Endodermal cell (in vitro differentiated cells): ENCODE measurements around the gene EFCAB8. TPM values are rescaled to one million over a fixed set of nuclear protein-coding genes. Genes with fewer than 3 reads are reported as not detected.

Experiments used
- DNase-seq: peaks from one replicate; pipeline ENCODE4 v3.0.0-alpha.2; 2017
- H3K27ac ChIP-seq: 2 replicates; pipeline ENCODE4 v1.5.1; 2013; ENCODE audit warnings: mild to moderate bottlenecking, low read depth, low read length, moderate library complexity
- H3K27me3 ChIP-seq: 2 replicates; pipeline ENCODE4 v1.6.1; 2013; ENCODE audit warnings: mild to moderate bottlenecking, low read length, moderate library complexity; ENCODE audit not compliant: insufficient read depth, control insufficient read depth, poor library complexity, severe bottlenecking
- H3K36me3 ChIP-seq: 2 replicates; pipeline ENCODE4 v1.7.0; 2013; ENCODE audit warnings: mild to moderate bottlenecking, low read length, moderate library complexity; ENCODE audit not compliant: control insufficient read depth, insufficient read depth
- H3K4me1 ChIP-seq: one replicate; pipeline ENCODE4 v1.7.0; 2013; ENCODE audit warnings: low read length; ENCODE audit not compliant: control insufficient read depth, insufficient read depth
- H3K4me3 ChIP-seq: 2 replicates; pipeline ENCODE4 v1.5.1; 2013; ENCODE audit warnings: mild to moderate bottlenecking, low read length, moderate library complexity
- H3K9ac ChIP-seq: 2 replicates; pipeline ENCODE4 v1.6.1; 2013; ENCODE audit warnings: mild to moderate bottlenecking, low read length, moderate library complexity; ENCODE audit not compliant: poor library complexity, severe bottlenecking; ENCODE audit errors: extremely low read depth
- H3K9me3 ChIP-seq: 2 replicates; pipeline ENCODE4 v1.6.1; 2013; ENCODE audit warnings: mild to moderate bottlenecking, low read length, moderate library complexity; ENCODE audit not compliant: control insufficient read depth
- H3K27ac Mint-ChIP-seq: 2 replicates; pipeline ENCODE4 v1.8.0; 2020; ENCODE audit warnings: mixed read lengths
- H3K27me3 Mint-ChIP-seq: 2 replicates; pipeline ENCODE4 v1.8.0; 2021; ENCODE audit warnings: mild to moderate bottlenecking, mixed read lengths; ENCODE audit not compliant: insufficient read depth
- H3K36me3 Mint-ChIP-seq: 2 replicates; pipeline ENCODE4 v1.8.0; 2020; ENCODE audit warnings: low read depth, mixed read lengths
- H3K4me1 Mint-ChIP-seq: 2 replicates; pipeline ENCODE4 v1.8.0; 2020; ENCODE audit warnings: mixed read lengths
- H3K4me3 Mint-ChIP-seq: 2 replicates; pipeline ENCODE4 v1.8.0; 2020; ENCODE audit warnings: mild to moderate bottlenecking, moderate library complexity, mixed read lengths
- H3K9me3 Mint-ChIP-seq: 2 replicates; pipeline ENCODE4 v1.8.0; 2020; ENCODE audit warnings: mild to moderate bottlenecking, mixed read lengths
- CTCF ChIP-seq: fragments of 200-600 bp; sonication (generic); conservative IDR thresholded peaks from 2 replicates; pipeline ENCODE4 v1.5.0; 2021; ENCODE audit warnings: antibody characterized with exemption, mild to moderate bottlenecking
- WGBS, 2 experiments: methylation state at CpG; one replicate each; pipeline versions ENCODE4 v1.1.5 to v1.1.7; 2013; ENCODE audit warnings: missing lambda C conversion rate in 2 of 2, mixed read lengths in 1 of 2; ENCODE audit not compliant: insufficient coverage in 1 of 2, insufficient read length in 1 of 2; 5-methylcytosine and 5-hydroxymethylcytosine counted together
- total RNA-seq, 2 donors: library from RNA; stranded (reverse); fragmentation: NEBNext Ultra II Directional in 1 of 2; extraction: Animal tissue kit (Norgen Biotek cat#: 25700) in 1 of 2; gene quantifications; 2 replicates in 1 of 2; 3 replicates in 1 of 2; pipeline ENCODE4 v1.2.1, GENCODE V29; 2021

EFCAB8 gene
- total RNA-seq, 2 donors from 2014 or later = 0.44 to 1.0 TPM

- H3K9me3 ChIP-seq = peaks cover 22% of the 10 kb centered on the region
These were observed 52.6 kb downstream of the EFCAB8 start for GRCh38 chr20:32911355-32911754.

GRCh38 chr20:32912688-32913087, 54.0 kb downstream of the EFCAB8 start:
- H3K4me3 Mint-ChIP-seq = no peak overlapping the region
- H3K27me3 ChIP-seq = no peaks in the 10 kb centered on the region
- peaks cover 3% of the 10 kb centered on the region for H3K4me1 ChIP-seq
- no peak overlapping the region for H3K4me3 ChIP-seq
- peaks cover 28% of the 10 kb centered on the region for H3K9me3 Mint-ChIP-seq
- TF ChIP-seq CTCF = no peak
- DNase-seq = no peak
- peaks cover 8% of the 10 kb centered on the region for H3K4me1 Mint-ChIP-seq
- no peaks in the 10 kb centered on the region for H3K36me3 ChIP-seq
- no peak overlapping the region for H3K27ac ChIP-seq
- H3K36me3 Mint-ChIP-seq = peaks cover 16% of the 10 kb centered on the region
- 93% methylated on average over 1 of the region's 1 CpG; no CpG with 5 or more reads in 1 of the 2 experiments for WGBS, 2 experiments
- H3K9me3 ChIP-seq = peaks cover 24% of the 10 kb centered on the region
- H3K27ac Mint-ChIP-seq = no peak overlapping the region
- no peak overlapping the region for H3K9ac ChIP-seq
- H3K27me3 Mint-ChIP-seq = no peaks in the 10 kb centered on the region

More at GRCh38 chr20:32911355-32911754, 52.6 kb downstream of the EFCAB8 start:
- no peaks in the 10 kb centered on the region for H3K27me3 ChIP-seq
- H3K4me1 ChIP-seq = peaks cover 3% of the 10 kb centered on the region
- no peak for DNase-seq
- Mint-ChIP-seq H3K27me3 (no peaks in the 10 kb centered on the region), H3K9me3 (peaks cover 24% of the 10 kb centered on the region), H3K27ac (no peak overlapping the region), H3K4me3 (no peak overlapping the region), H3K36me3 (peaks cover 13% of the 10 kb centered on the region), H3K4me1 (peaks cover 8% of the 10 kb centered on the region)
- H3K9ac ChIP-seq = no peak overlapping the region
- H3K36me3 ChIP-seq = no peaks in the 10 kb centered on the region
- TF ChIP-seq CTCF = no peak
- H3K27ac ChIP-seq = no peak overlapping the region
- WGBS, 2 experiments = 83 to 93% methylated on average over 13 of the region's 13 CpGs
- H3K4me3 ChIP-seq = no peak overlapping the region

DNA sequence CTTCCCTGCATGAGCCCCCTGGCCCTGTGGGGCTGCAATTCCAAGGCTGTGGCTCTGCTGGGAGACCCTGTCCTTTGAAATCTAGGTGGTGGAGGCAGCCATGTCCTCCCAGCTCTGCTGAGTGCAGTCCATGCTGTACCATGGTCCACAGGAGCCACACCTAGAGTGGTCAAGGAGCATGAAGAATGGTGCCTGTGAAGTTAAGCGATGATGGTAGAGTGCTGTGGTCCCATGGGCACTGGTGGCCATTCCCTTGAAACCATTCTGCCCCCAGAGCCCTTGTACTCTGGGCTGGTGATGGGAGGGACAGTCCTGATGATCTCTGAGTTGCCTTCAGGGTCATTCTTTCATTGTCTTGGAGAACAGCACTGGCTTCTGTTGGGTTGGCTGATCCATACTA, 55.3 kb downstream of the EFCAB8 start:
- Histone ChIP-seq H3K27ac (no peak overlapping the region), H3K27me3 (no peaks in the 10 kb centered on the region), H3K4me3 (no peak overlapping the region), H3K4me1 (peaks cover 3% of the 10 kb centered on the region), H3K9me3 (peaks cover 24% of the 10 kb centered on the region), H3K36me3 (no peaks in the 10 kb centered on the region), H3K9ac (no peak overlapping the region)
- Mint-ChIP-seq H3K4me3 (no peak overlapping the region), H3K9me3 (peaks cover 28% of the 10 kb centered on the region), H3K4me1 (peaks cover 6% of the 10 kb centered on the region), H3K36me3 (peaks cover 16% of the 10 kb centered on the region), H3K27ac (no peak overlapping the region), H3K27me3 (no peaks in the 10 kb centered on the region)
- DNase-seq = no peak
- 80 to 90% methylated on average over 1 of the region's 1 CpG for WGBS, 2 experiments
- no peak for TF ChIP-seq CTCF
